ENCODE measurements around the gene SORCS3. TPM values are rescaled to one million over a fixed set of nuclear protein-coding genes. Genes with fewer than 3 reads are reported as not detected.

SORCS3 gene
- total RNA-seq, 1 donor from 2014 or later = 0.25 TPM

DNA sequence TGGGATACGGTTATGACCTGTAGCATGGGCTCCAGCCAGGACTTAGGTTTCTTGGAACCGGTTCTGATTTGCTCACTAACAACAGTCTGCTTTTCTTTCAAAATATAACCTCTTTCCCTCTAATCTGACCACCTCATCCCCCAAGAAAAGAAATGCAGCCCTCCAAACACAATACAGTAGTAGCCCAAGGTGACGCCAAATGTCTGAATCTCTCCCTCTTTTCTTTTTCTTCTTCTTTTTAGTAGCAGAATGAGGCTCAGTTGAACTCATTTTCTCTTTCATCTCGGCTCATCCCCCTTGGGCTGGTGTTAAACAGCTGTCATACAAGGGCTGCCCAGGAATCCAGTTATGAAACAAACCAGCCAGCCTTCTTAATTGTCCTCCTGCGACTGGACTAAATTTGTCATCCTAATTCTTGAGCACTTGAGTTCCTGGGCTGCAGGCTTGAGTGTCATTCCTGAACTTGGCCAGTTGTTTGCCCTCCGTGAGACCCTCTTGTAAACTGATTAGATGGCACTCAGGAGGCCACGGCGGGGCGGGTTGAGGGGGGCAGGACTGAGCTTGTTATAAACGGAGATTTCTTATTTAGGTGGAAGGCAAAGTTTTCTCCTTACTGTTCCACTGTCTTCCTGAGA is 94.8 kb downstream of the SORCS3 start:
- intact Hi-C loops (cut with DNase I) = no loop called here
- no peaks in the 10 kb centered on the region for H3K27me3 ChIP-seq
- TF ChIP-seq, protein P1, sequence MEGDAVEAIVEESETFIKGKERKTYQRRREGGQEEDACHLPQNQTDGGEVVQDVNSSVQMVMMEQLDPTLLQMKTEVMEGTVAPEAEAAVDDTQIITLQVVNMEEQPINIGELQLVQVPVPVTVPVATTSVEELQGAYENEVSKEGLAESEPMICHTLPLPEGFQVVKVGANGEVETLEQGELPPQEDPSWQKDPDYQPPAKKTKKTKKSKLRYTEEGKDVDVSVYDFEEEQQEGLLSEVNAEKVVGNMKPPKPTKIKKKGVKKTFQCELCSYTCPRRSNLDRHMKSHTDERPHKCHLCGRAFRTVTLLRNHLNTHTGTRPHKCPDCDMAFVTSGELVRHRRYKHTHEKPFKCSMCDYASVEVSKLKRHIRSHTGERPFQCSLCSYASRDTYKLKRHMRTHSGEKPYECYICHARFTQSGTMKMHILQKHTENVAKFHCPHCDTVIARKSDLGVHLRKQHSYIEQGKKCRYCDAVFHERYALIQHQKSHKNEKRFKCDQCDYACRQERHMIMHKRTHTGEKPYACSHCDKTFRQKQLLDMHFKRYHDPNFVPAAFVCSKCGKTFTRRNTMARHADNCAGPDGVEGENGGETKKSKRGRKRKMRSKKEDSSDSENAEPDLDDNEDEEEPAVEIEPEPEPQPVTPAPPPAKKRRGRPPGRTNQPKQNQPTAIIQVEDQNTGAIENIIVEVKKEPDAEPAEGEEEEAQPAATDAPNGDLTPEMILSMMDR (IDR thresholded peaks at IDR 0.05) = no peak
- H3K4me3 ChIP-seq = no peak overlapping the region
- no peak for DNase-seq (ENCODE audit: extremely low spot score in 2 of 2)
- no peak overlapping the region for H3K27ac ChIP-seq
- no peaks in the 10 kb centered on the region for H3K36me3 ChIP-seq
- H3K4me1 ChIP-seq = no peaks in the 10 kb centered on the region
- no peaks in the 10 kb centered on the region for H3K9me3 ChIP-seq

DNA sequence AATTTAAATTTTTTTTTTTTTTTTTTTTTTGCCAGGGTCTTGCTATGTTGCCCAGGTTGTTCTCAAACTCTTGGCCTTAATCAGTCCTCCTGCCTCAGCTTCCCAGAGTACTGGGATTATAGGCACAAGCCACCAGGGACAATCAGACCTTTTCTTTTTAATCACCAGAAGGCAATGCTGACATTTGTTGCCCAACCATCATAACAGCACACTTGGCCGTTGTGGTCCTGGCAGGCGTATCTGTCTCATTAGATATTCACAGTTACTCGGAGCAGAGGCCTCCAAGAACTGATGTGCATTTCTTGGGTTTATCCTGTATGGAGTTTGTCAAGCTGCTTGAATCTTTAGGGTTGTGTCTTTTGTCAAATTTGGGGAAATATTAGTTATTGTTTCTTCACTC is 100.0 kb downstream of the SORCS3 start:
- Histone ChIP-seq H3K4me1 (no peaks in the 10 kb centered on the region), H3K4me3 (no peak overlapping the region), H3K27me3 (no peaks in the 10 kb centered on the region), H3K9me3 (no peaks in the 10 kb centered on the region), H3K36me3 (no peaks in the 10 kb centered on the region), H3K27ac (no peak overlapping the region)
- DNase-seq (ENCODE audit: extremely low spot score in 2 of 2) = no peak
- intact Hi-C loops (cut with DNase I) = no loop called here
- TF ChIP-seq, protein P1 (IDR thresholded peaks at IDR 0.05) = no peak
- no peak for TF ChIP-seq POLR2AphosphoS5 (IDR thresholded peaks at IDR 0.05; ENCODE audit: insufficient read depth in 1 of 2, low read depth in 1 of 2)
- no peak for TF ChIP-seq POLR2A (IDR thresholded peaks at IDR 0.05)

DNA sequence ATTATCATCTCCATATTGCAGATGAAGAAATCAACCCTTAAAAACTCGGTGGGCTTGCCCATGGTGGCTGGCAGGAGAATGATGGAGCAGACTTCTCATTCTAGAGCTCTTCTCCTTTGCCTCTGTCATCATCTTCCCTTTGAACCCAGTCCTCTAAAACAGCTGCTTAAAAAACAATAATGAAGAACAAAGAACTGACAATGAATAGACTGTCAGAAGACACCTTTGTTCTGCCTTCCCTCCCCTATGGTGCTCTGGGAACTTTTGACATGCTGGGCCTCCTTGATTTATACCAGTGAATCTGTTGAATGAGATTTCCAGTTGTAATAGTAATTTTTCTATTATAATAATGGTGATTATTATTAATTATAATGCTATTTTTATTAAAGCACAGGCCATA is 103.0 kb downstream of the SORCS3 start:
- no peak for DNase-seq (ENCODE audit: extremely low spot score in 2 of 2)
- no peak overlapping the region for H3K27ac ChIP-seq
- H3K9me3 ChIP-seq = no peaks in the 10 kb centered on the region
- intact Hi-C loops (cut with DNase I) = no loop called here
- H3K36me3 ChIP-seq = no peaks in the 10 kb centered on the region
- no peaks in the 10 kb centered on the region for H3K27me3 ChIP-seq
- H3K4me1 ChIP-seq = no peaks in the 10 kb centered on the region
- H3K4me3 ChIP-seq = no peak overlapping the region
- no peak for TF ChIP-seq POLR2A (IDR thresholded peaks at IDR 0.05)

DNA sequence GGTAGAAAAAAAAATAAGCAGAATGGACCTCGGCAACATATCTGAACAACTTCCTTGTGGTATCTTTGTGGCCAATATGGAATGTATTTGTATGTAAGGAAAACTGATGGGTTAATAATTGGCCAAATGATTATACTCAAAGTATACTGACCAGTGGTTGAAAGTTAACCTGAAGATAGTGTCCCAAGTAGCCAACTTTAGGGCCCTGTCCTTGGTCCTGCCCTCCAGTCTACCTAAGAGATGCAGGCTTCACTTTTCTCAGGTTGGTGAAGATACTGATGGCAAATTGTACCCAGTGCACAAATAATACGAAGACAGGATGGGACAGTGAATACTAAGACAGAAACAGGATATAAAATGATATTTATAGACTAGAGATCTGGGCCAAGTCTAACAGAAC is 109.2 kb downstream of the SORCS3 start:
- DNase-seq (ENCODE audit: extremely low spot score in 2 of 2) = no peak
- TF ChIP-seq, protein P1 (IDR thresholded peaks at IDR 0.05) = no peak
- no peak for TF ChIP-seq POLR2AphosphoS5 (IDR thresholded peaks at IDR 0.05; ENCODE audit: insufficient read depth in 1 of 2, low read depth in 1 of 2)
- no peak for TF ChIP-seq POLR2A (IDR thresholded peaks at IDR 0.05)
- Histone ChIP-seq H3K36me3 (no peaks in the 10 kb centered on the region), H3K27ac (no peak overlapping the region), H3K27me3 (no peaks in the 10 kb centered on the region), H3K4me1 (no peaks in the 10 kb centered on the region), H3K4me3 (no peak overlapping the region), H3K9me3 (no peaks in the 10 kb centered on the region)
- intact Hi-C loops (cut with DNase I) = no loop called here

DNA sequence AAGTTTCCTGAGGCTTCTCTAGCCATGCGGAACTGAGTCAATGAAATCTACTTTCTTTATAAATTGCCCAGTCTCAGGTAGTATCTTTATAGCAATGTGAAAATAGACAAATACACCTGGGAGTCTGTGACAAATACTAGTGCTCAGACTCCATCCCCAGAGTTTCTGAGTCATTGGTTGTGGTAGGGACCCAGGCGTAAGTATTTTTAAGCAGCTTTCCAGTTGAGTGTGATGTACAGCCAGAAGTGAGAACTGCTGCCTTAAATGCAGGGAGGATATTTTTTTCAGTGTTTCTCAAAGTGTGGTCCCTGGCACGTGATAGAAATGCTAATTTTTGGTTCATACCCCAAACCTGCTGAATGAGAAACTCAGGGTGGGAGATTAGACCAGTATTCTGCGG is 121.7 kb downstream of the SORCS3 start:
- H3K4me3 ChIP-seq = no peak overlapping the region
- H3K27ac ChIP-seq = no peak overlapping the region
- DNase-seq (ENCODE audit: extremely low spot score in 2 of 2) = no peak
- H3K4me1 ChIP-seq = no peaks in the 10 kb centered on the region
- TF ChIP-seq POLR2A (IDR thresholded peaks at IDR 0.05) = no peak
- no peak for TF ChIP-seq POLR2AphosphoS5 (IDR thresholded peaks at IDR 0.05; ENCODE audit: insufficient read depth in 1 of 2, low read depth in 1 of 2)
- TF ChIP-seq, protein P1 (IDR thresholded peaks at IDR 0.05) = no peak
- H3K27me3 ChIP-seq = no peaks in the 10 kb centered on the region
- H3K9me3 ChIP-seq = no peaks in the 10 kb centered on the region
- no peaks in the 10 kb centered on the region for H3K36me3 ChIP-seq
- intact Hi-C loops (cut with DNase I) = no loop called here
